Right forelimb (tissue), 1 donor: Measurements from ENCODE around the gene IGFL1.
"Not testable (repeated sequence)": the region's sequence is repeated elsewhere in the genome, so short reads cannot be mapped to it uniquely, and the experiment has no call there.

Experiments used
- DNase-seq: peaks from one replicate; pipeline ENCODE4 v3.0.0-alpha.2; 2018

The IGFL1 gene

DNA sequence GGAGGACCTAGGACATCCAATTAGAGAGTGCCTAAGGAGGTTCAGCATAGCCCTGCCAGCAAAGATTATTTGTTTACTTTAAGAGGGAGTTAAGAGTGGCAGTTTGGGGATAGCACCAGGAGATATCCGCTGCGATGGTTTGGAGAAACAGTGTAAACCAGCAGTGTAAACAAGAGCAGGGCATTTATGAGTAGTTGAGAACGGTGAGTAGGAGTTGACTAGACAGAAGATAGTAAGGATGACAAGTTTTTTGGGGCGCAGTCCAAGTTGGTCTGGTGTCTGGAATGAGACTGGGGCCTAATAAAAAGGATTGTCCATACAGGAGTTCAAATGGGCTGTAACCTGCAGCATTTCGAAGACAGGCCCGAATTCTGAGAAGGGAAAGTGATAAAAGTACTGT, 44.4 kb downstream of the IGFL1 start:
- not testable (repeated sequence) for DNase-seq

GRCh38 chr19:46279177-46279576, 49.6 kb downstream of the IGFL1 start:
- no peak for DNase-seq
